K562 (cell line): Measurements from ENCODE around the gene ST6GAL1. TPM values are rescaled to one million over a fixed set of nuclear protein-coding genes. Genes with fewer than 3 reads are reported as not detected.

ENCODE experiments used
- BRD9 ChIP-seq: fragments of 450-650 bp; IDR thresholded peaks from 2 replicates; pipeline ENCODE4 v1.6.1; 2018; ENCODE audit warnings: low read depth; ENCODE audit not compliant: partially characterized antibody
- CBX2 ChIP-seq: fragments of 200-600 bp; sonication (generic); IDR thresholded peaks from one replicate; pipeline ENCODE4 v1.6.1; 2012; ENCODE audit warnings: mild to moderate bottlenecking, low read length, inconsistent platforms; ENCODE audit not compliant: insufficient read depth, poor library complexity, severe bottlenecking
- DIDO1 ChIP-seq: fragments of 450-650 bp; IDR thresholded peaks from 2 replicates; pipeline ENCODE4 v1.6.1; 2016; ENCODE audit warnings: low read depth, missing biosample characterization, missing genetic modification characterization
- FOXK2 ChIP-seq, 2 experiments: fragments of 450-650 bp; IDR thresholded peaks in 1 of 2; conservative IDR thresholded peaks in 1 of 2; 2 replicates each; pipeline ENCODE4 v1.6.1; 2016; ENCODE audit warnings: low read depth in 2 of 2, mild to moderate bottlenecking in 1 of 2
- HIVEP1 ChIP-seq: fragments of 250-450 bp; sonication (Bioruptor Pico); IDR thresholded peaks from 2 replicates; pipeline ENCODE4 v1.4.0; 2020; ENCODE audit warnings: mild to moderate bottlenecking
- KAT7 ChIP-seq: sonication (generic); formaldehyde crosslinking; IDR thresholded peaks from 2 replicates; pipeline ENCODE4 v1.8.0; 2022; ENCODE audit warnings: missing genetic modification reagents, mild to moderate bottlenecking, borderline replicate concordance
- LEF1 ChIP-seq: fragments of 450-650 bp; IDR thresholded peaks from 2 replicates; pipeline ENCODE4 v1.6.1; 2016; ENCODE audit warnings: mild to moderate bottlenecking
- MEIS2 ChIP-seq: fragments of 450-650 bp; IDR thresholded peaks from 2 replicates; pipeline ENCODE4 v1.6.1; 2014; ENCODE audit warnings: mild to moderate bottlenecking; ENCODE audit not compliant: partially characterized antibody
- PRMT5 ChIP-seq: sonication (generic); formaldehyde crosslinking; IDR thresholded peaks from 2 replicates; pipeline ENCODE4 v1.5.0; 2020; ENCODE audit warnings: missing genetic modification reagents
- SMARCB1 ChIP-seq: IDR thresholded peaks from 2 replicates; pipeline ENCODE4 v1.6.1; 2011; ENCODE audit warnings: improper control_type of control experiment, low read depth; ENCODE audit not compliant: insufficient read length
- SMARCE1 ChIP-seq: fragments of 450-650 bp; IDR thresholded peaks from 2 replicates; pipeline ENCODE4 v1.7.1; 2016; ENCODE audit warnings: mild to moderate bottlenecking
- ZNF75A ChIP-seq: fragments of 450-650 bp; formaldehyde crosslinking; IDR thresholded peaks from 2 replicates; pipeline ENCODE4 v1.4.0; 2020; ENCODE audit warnings: mild to moderate bottlenecking
- polyA plus RNA-seq, 8 experiments: library from polyadenylated mRNA; depleted of rRNA in 4 of 8; stranded (reverse) in 5 of 8; unstranded in 3 of 8; fragments of >200 nt; fragmentation: Nextera tagmentation in 2 of 8; fragmentation: Illumina TruSeq in 1 of 8; extraction: Ambion mirVana in 2 of 8; extraction: Trizol in 1 of 8; gene quantifications; 2 replicates each; pipeline versions ENCODE4 v1.2.1 to v1.2.3, GENCODE V29; 2011 to 2014; ENCODE audit warnings: inconsistent platforms in 1 of 8, missing spikeins in 1 of 8
- total RNA-seq, 7 experiments: library from RNA; depleted of rRNA in 6 of 7; stranded (reverse); fragments of >200 nt in 6 of 7; fragmentation: Illumina TruSeq in 2 of 7; extraction: Trizol in 2 of 7; gene quantifications; 2 replicates each; pipeline versions ENCODE4 v1.2.1 to v1.2.3, GENCODE V29; 2011 to 2021; ENCODE audit warnings: low replicate concordance in 1 of 7
- TF ChIP-seq, protein P1 (sequence below): fragments of 250-450 bp; sonication (Bioruptor Pico); IDR thresholded peaks from 2 replicates; pipeline ENCODE4 v1.5.0; 2021; ENCODE audit warnings: mild to moderate bottlenecking, borderline replicate concordance
- TF ChIP-seq, protein P2 (sequence below): sonication (generic); formaldehyde crosslinking; IDR thresholded peaks from 2 replicates; pipeline ENCODE4 v1.8.1; 2023; ENCODE audit warnings: mild to moderate bottlenecking, missing genetic modification reagents
- TF ChIP-seq, protein P3 (sequence below): fragments of 450-650 bp; IDR thresholded peaks from 2 replicates; pipeline ENCODE4 v1.6.1; 2014; ENCODE audit warnings: low read depth, mild to moderate bottlenecking, moderate library complexity, borderline replicate concordance
- TF ChIP-seq, protein P4 (sequence below), 2 experiments: fragments of 450-650 bp; conservative IDR thresholded peaks; 2 replicates each; pipeline ENCODE4 v1.6.1; 2017; ENCODE audit warnings: mild to moderate bottlenecking in 2 of 2, moderate library complexity in 2 of 2
- TF ChIP-seq, protein P5 (sequence below): sonication (generic); formaldehyde crosslinking; IDR thresholded peaks from 2 replicates; pipeline ENCODE4 v1.8.1; 2023; ENCODE audit warnings: mild to moderate bottlenecking, missing genetic modification reagents

The ST6GAL1 gene
- total and polyA plus RNA-seq, 9 of the 15 experiments (the other 6 are each of a cell fraction or from before 2014, with no cell fraction given) = 31.9 to 145 (median 71.0) TPM

DNA sequence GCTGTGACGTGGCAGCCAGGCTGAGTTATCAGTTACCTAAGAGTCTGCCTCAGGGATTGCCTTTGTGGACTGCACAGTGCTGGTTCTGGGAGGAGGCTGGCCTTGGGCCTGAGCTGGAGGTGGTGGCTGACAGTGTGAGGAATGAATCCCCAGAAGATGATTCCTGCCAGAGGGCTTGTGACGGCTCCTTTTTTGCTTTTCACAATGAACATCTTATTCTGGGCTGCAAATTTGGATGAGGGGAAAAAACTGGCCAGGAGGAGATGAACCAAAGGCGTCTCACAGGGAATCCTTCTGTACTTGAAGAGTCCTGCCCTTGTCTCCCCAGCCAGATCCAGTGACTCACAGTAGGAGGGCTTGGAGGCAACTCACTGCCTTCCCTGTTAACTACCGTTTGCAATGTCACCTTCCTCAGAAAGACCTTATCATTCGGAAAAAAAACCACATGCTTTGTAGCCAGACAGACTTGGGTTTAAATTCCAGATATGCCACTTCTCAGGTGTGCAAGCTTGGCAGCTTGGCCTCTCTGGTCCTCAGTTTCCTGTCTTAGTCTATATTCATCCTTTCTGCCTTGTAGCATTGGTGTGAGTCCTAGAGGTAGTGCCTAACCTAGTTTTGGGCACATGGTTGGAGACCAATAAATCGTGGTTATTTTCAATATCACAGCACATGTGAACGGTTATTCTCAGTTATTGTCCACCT is 19.1 kb downstream of the ST6GAL1 start (continued):
- TF ChIP-seq, protein P1, sequence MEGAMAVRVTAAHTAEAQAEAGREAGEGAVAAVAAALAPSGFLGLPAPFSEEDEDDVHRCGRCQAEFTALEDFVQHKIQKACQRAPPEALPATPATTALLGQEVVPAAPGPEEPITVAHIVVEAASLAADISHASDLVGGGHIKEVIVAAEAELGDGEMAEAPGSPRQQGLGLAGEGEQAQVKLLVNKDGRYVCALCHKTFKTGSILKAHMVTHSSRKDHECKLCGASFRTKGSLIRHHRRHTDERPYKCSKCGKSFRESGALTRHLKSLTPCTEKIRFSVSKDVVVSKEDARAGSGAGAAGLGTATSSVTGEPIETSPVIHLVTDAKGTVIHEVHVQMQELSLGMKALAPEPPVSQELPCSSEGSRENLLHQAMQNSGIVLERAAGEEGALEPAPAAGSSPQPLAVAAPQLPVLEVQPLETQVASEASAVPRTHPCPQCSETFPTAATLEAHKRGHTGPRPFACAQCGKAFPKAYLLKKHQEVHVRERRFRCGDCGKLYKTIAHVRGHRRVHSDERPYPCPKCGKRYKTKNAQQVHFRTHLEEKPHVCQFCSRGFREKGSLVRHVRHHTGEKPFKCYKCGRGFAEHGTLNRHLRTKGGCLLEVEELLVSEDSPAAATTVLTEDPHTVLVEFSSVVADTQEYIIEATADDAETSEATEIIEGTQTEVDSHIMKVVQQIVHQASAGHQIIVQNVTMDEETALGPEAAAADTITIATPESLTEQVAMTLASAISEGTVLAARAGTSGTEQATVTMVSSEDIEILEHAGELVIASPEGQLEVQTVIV (CRISPR knock-in tag) = no peak
- TF ChIP-seq DIDO1 (tag) = no peak
- TF ChIP-seq, protein P2, sequence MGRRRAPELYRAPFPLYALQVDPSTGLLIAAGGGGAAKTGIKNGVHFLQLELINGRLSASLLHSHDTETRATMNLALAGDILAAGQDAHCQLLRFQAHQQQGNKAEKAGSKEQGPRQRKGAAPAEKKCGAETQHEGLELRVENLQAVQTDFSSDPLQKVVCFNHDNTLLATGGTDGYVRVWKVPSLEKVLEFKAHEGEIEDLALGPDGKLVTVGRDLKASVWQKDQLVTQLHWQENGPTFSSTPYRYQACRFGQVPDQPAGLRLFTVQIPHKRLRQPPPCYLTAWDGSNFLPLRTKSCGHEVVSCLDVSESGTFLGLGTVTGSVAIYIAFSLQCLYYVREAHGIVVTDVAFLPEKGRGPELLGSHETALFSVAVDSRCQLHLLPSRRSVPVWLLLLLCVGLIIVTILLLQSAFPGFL (CRISPR knock-in tag) = peak; percentile 64; the same call in 1 of the 2 replicates
- TF ChIP-seq FOXK2 (conservative IDR thresholded peaks at IDR 0.05 in 1 of 2, IDR thresholded peaks at IDR 0.05 in 1 of 2; ENCODE audit: low read depth in 2 of 2) = no peak
- TF ChIP-seq HIVEP1 (CRISPR knock-in tag) = no peak
- TF ChIP-seq CBX2 = no peak
- TF ChIP-seq KAT7 (CRISPR knock-in tag) = peak; percentile 71; the same call in 1 of the 2 replicates
- peak; percentile 50 for TF ChIP-seq MEIS2
- TF ChIP-seq SMARCE1 = peak; percentile 93
- TF ChIP-seq, protein P3, sequence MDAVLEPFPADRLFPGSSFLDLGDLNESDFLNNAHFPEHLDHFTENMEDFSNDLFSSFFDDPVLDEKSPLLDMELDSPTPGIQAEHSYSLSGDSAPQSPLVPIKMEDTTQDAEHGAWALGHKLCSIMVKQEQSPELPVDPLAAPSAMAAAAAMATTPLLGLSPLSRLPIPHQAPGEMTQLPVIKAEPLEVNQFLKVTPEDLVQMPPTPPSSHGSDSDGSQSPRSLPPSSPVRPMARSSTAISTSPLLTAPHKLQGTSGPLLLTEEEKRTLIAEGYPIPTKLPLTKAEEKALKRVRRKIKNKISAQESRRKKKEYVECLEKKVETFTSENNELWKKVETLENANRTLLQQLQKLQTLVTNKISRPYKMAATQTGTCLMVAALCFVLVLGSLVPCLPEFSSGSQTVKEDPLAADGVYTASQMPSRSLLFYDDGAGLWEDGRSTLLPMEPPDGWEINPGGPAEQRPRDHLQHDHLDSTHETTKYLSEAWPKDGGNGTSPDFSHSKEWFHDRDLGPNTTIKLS = 0 out of 2 replicates have a peak, but pooled peaks have one; percentile 40
- TF ChIP-seq, protein P4, sequence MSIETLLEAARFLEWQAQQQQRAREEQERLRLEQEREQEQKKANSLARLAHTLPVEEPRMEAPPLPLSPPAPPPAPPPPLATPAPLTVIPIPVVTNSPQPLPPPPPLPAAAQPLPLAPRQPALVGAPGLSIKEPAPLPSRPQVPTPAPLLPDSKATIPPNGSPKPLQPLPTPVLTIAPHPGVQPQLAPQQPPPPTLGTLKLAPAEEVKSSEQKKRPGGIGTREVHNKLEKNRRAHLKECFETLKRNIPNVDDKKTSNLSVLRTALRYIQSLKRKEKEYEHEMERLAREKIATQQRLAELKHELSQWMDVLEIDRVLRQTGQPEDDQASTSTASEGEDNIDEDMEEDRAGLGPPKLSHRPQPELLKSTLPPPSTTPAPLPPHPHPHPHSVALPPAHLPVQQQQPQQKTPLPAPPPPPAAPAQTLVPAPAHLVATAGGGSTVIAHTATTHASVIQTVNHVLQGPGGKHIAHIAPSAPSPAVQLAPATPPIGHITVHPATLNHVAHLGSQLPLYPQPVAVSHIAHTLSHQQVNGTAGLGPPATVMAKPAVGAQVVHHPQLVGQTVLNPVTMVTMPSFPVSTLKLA (conservative IDR thresholded peaks at IDR 0.05) = peak; percentile 50 to 69; a peak in 3 of 4 replicates
- peak; percentile 94 for TF ChIP-seq SMARCB1
- TF ChIP-seq BRD9 = peak; percentile 59
- no peak for TF ChIP-seq PRMT5
- TF ChIP-seq, protein P5, sequence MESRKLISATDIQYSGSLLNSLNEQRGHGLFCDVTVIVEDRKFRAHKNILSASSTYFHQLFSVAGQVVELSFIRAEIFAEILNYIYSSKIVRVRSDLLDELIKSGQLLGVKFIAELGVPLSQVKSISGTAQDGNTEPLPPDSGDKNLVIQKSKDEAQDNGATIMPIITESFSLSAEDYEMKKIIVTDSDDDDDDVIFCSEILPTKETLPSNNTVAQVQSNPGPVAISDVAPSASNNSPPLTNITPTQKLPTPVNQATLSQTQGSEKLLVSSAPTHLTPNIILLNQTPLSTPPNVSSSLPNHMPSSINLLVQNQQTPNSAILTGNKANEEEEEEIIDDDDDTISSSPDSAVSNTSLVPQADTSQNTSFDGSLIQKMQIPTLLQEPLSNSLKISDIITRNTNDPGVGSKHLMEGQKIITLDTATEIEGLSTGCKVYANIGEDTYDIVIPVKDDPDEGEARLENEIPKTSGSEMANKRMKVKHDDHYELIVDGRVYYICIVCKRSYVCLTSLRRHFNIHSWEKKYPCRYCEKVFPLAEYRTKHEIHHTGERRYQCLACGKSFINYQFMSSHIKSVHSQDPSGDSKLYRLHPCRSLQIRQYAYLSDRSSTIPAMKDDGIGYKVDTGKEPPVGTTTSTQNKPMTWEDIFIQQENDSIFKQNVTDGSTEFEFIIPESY (CRISPR knock-in tag) = 0 out of 2 replicates have a peak, but pooled peaks have one; percentile 21
- TF ChIP-seq ZNF75A = 0 out of 2 replicates have a peak, but pooled peaks have one; percentile 30
- peak; percentile 65; the same call in 1 of the 2 replicates for TF ChIP-seq LEF1
